Bronchial epithelial cell (primary cell): ENCODE data around the gene TACR2. TPM values are rescaled to one million over a fixed set of nuclear protein-coding genes. Genes with fewer than 3 reads are reported as not detected.

Experiments
- DNase-seq: peaks from one replicate; pipeline ENCODE4 v3.0.0-alpha.2; 2010; ENCODE audit warnings: low read depth
- FAIRE-seq: peaks from 2 replicates; lab custom pipeline; 2011; peaks lifted over from hg19 to GRCh38; lab: Jason Lieb, UNC
- H3K27me3 ChIP-seq: 2 replicates; pipeline ENCODE4 v1.5.1; 2011; ENCODE audit warnings: low read length; ENCODE audit not compliant: control insufficient read depth, insufficient read depth
- H3K36me3 ChIP-seq: 2 replicates; pipeline ENCODE4 v1.5.1; 2011; ENCODE audit warnings: low read length; ENCODE audit not compliant: control insufficient read depth, insufficient read depth
- H3K4me3 ChIP-seq: 2 replicates; pipeline ENCODE4 v1.5.1; 2011; ENCODE audit warnings: mild to moderate bottlenecking, low read depth, low read length, control low read depth
- total RNA-seq: library from RNA; depleted of rRNA; stranded (reverse); fragments of >200 nt; gene quantifications from 2 replicates; pipeline ENCODE4 v1.2.1, GENCODE V29; 2014
- TF ChIP-seq, protein P1 (sequence below): IDR thresholded peaks from 2 replicates; pipeline ENCODE4 v1.5.1; 2011; ENCODE audit warnings: mild to moderate bottlenecking, moderate library complexity, low read length, control low read depth, inconsistent platforms; ENCODE audit not compliant: insufficient read depth, severe bottlenecking

The TACR2 gene
- total RNA-seq, 1 donor from 2014 or later = under 0.01 TPM

DNA sequence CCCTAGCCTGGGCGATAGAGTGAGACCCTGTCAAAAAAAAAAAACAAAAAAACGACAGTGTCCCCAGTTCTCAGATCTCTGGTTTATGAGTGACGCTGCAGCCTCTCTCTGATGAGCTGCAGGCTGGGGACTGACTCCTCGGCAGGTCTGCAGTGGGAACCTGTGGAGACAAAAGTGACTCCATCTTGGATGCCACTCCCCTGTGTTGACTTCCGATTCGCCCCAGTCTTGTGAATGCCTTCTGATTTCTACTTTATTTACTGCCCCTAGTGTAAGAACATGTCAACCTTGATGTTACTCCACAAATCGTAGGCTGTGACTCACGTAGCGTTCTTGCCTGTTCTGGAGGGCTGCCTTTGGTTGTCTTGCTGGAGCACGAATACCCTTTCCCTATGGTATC lies 6.2 kb downstream of the TACR2 start:
- no peak for FAIRE-seq
- H3K4me3 ChIP-seq = no peak overlapping the region
- DNase-seq = no peak
- TF ChIP-seq, protein P1, sequence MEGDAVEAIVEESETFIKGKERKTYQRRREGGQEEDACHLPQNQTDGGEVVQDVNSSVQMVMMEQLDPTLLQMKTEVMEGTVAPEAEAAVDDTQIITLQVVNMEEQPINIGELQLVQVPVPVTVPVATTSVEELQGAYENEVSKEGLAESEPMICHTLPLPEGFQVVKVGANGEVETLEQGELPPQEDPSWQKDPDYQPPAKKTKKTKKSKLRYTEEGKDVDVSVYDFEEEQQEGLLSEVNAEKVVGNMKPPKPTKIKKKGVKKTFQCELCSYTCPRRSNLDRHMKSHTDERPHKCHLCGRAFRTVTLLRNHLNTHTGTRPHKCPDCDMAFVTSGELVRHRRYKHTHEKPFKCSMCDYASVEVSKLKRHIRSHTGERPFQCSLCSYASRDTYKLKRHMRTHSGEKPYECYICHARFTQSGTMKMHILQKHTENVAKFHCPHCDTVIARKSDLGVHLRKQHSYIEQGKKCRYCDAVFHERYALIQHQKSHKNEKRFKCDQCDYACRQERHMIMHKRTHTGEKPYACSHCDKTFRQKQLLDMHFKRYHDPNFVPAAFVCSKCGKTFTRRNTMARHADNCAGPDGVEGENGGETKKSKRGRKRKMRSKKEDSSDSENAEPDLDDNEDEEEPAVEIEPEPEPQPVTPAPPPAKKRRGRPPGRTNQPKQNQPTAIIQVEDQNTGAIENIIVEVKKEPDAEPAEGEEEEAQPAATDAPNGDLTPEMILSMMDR = no peak
- H3K36me3 ChIP-seq = no peaks in the 10 kb centered on the region
- no peaks in the 10 kb centered on the region for H3K27me3 ChIP-seq

DNA sequence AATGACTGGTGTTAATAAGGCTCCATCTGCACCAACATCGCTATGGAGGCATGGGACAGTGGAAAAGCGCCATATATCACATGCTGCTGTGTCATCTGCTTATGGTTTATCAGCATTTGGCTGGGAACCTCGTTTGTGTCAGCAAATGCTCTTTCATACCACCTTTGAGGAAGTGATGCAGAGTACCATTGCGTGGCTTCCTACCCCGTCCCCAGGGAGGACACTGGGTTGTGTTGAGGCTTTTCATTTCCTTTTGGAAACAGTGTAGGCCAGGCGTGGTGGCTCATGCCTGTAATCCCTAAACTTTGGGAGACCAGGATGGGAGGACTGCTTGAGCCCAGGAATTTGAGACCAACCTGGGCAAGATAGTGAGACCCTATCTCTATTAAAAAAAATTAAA lies 6.8 kb downstream of the TACR2 start:
- TF ChIP-seq, protein P1 = no peak
- H3K4me3 ChIP-seq = no peak overlapping the region
- H3K27me3 ChIP-seq = no peaks in the 10 kb centered on the region
- no peak for FAIRE-seq
- H3K36me3 ChIP-seq = no peaks in the 10 kb centered on the region
- no peak for DNase-seq

DNA sequence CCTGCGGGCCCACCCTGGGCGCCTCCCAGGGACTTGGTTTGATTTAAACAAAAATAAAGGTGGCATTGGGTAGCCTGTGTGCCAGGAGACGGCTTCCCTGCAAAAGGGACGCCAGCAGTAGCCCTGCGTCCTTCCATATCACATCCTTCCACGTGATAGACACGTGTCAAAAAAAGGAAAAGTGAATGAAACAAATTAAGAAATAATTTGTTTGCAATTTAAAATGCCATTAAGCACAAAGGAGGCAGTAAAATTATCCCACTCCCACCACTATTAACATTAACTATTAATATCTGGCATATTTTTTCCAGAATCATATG lies 7.6 kb downstream of the TACR2 start:
- Histone ChIP-seq H3K27me3 (no peaks in the 10 kb centered on the region), H3K36me3 (no peaks in the 10 kb centered on the region), H3K4me3 (peak overlapping the region; percentile 25)
- FAIRE-seq = no peak
- TF ChIP-seq, protein P1 = no peak
- no peak for DNase-seq

DNA sequence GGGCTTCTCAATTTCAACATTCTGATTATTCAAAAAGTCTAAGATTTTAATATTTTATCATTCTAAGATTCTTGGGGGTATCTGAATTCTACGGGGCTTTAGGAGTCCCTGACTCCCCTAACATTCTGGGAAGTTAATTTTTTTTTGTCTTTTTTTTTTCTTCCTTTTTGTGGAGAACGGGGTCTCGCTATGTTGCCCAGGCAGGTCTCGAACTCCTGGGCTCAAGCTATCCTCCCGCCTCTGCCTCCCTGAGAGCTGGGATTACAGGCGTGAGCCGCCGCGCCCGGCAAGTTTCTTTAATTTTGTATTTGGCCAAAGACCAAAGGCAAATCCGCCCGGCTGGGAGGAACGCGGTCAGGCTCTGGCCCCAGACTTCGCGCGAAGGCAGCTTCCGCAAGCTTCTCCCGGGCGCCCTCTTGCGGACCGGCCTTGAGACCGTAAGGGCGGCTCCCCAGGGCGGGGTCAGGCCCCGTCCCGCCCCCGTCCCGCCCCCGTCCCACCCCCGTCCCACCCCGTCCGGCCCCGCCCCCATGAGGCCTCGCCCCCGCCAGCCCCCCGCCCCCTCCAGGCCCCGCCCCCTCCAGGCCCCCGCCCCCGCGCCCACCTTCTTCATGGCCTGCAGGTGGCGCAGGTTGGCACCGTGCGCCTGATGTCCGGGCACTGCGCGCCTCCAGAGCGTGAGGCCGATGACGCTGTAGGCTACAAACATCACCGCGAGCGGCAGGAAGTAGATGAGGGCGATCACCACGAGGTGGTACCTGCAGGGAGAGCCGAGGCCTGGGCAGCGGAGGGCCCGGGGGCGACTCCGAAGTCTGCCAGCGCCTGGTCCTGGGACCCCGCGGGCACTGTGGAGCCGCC lies 8.2 kb downstream of the TACR2 start:
- no peak for FAIRE-seq
- TF ChIP-seq, protein P1 = peak; percentile 69
- no peaks in the 10 kb centered on the region for H3K36me3 ChIP-seq
- H3K27me3 ChIP-seq = no peaks in the 10 kb centered on the region
- peak overlapping the region; percentile 25 for H3K4me3 ChIP-seq
- DNase-seq = peak; percentile 80

DNA sequence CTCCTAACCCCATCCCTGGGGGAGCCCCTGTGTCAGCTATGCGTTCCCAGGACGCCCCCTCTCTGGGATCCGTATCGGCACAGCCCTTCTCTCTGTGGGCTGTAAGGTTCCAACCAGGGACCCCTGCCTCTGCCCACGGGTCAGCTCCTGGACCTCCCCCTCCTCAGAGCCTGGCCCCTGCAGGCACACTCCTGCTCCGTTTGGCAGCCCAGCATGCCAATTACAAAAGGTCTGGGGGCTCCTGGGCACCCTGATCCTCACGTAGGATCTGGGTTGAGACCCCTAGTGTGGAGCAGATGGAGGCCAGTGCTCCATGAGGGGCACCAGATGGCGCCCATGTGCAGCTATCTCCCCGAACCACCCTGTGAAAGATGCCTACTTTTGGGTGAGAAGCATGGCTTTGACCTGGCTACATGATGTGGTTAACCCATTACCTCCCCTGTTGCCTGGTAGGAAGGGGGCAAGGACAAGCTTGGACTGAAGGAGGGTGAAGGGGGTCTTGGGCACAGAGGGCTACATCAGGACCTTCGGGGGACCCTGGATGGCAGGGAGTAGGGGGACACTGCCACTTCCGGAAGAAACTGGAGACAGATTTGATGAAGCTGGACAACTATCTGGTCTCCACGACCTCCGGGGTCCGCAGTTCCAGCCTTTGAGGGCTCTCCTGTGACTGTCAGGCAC lies 9.0 kb downstream of the TACR2 start:
- Histone ChIP-seq H3K36me3 (peaks cover 2% of the 10 kb centered on the region), H3K27me3 (no peaks in the 10 kb centered on the region), H3K4me3 (no peak overlapping the region)
- TF ChIP-seq, protein P1 = peak; percentile 17
- DNase-seq (no peak), FAIRE-seq (no peak)
